SK-N-SH treated with all-trans-retinoic acid at 6 μM for 48 hours (cell line): Measurements from ENCODE around the gene POLR1D.

ENCODE experiments used
- ATAC-seq: fragments of 200-7000 bp; cut with Tn5 transposase; 3 replicates; pipeline ENCODE4 v1.9.1; 2020; ENCODE audit warnings: mild to moderate bottlenecking, moderate library complexity
- BACH2 ChIP-seq: fragments of 250-450 bp; sonication (Bioruptor Pico); IDR thresholded peaks from 2 replicates; pipeline ENCODE4 v1.9.0; 2021; ENCODE audit warnings: mild to moderate bottlenecking, borderline replicate concordance
- CREB5 ChIP-seq: fragments of 250-450 bp; sonication (Bioruptor Pico); IDR thresholded peaks from 2 replicates; pipeline ENCODE4 v1.5.1; 2020; ENCODE audit warnings: low read depth, mild to moderate bottlenecking, moderate library complexity
- CSDC2 ChIP-seq: fragments of 250-450 bp; sonication (Bioruptor Pico); IDR thresholded peaks from 2 replicates; pipeline ENCODE4 v1.5.0; 2020; ENCODE audit warnings: mild to moderate bottlenecking, moderate library complexity
- CSRNP3 ChIP-seq: fragments of 250-450 bp; sonication (Bioruptor Pico); IDR thresholded peaks from 2 replicates; pipeline ENCODE4 v1.5.1; 2021; ENCODE audit warnings: mild to moderate bottlenecking, moderate library complexity
- ESRRG ChIP-seq: fragments of 250-450 bp; sonication (Bioruptor Pico); IDR thresholded peaks from 2 replicates; pipeline ENCODE4 v1.6.1; 2021; ENCODE audit warnings: mild to moderate bottlenecking
- GLIS3 ChIP-seq: fragments of 250-450 bp; sonication (Bioruptor Pico); IDR thresholded peaks from 2 replicates; pipeline ENCODE4 v1.5.0; 2020; ENCODE audit warnings: mild to moderate bottlenecking, moderate library complexity
- ISL1 ChIP-seq: fragments of 250-450 bp; sonication (Bioruptor Pico); IDR thresholded peaks from 2 replicates; pipeline ENCODE4 v2.1.2; 2022; ENCODE audit warnings: mild to moderate bottlenecking, moderate library complexity
- OSR1 ChIP-seq: fragments of 250-450 bp; sonication (Bioruptor Pico); IDR thresholded peaks from 2 replicates; pipeline ENCODE4 v1.8.0; 2022; ENCODE audit warnings: moderate library complexity, mild to moderate bottlenecking, inconsistent platforms
- PATZ1 ChIP-seq: fragments of 250-450 bp; sonication (Bioruptor Pico); IDR thresholded peaks from 2 replicates; pipeline ENCODE4 v1.8.0; 2020; ENCODE audit warnings: mild to moderate bottlenecking, moderate library complexity, borderline replicate concordance
- POU6F1 ChIP-seq: fragments of 250-450 bp; sonication (Bioruptor Pico); IDR thresholded peaks from 2 replicates; pipeline ENCODE4 v1.8.0; 2021; ENCODE audit warnings: low read depth, mild to moderate bottlenecking, moderate library complexity, borderline replicate concordance
- PPARA ChIP-seq: fragments of 250-450 bp; sonication (Bioruptor Pico); IDR thresholded peaks from 2 replicates; pipeline ENCODE4 v1.5.0; 2020; ENCODE audit warnings: mild to moderate bottlenecking, borderline replicate concordance
- RARB ChIP-seq: fragments of 250-450 bp; sonication (Bioruptor Pico); IDR thresholded peaks from 2 replicates; pipeline ENCODE4 v1.8.0; 2021; ENCODE audit warnings: mild to moderate bottlenecking, moderate library complexity
- SNAI2 ChIP-seq: fragments of 250-450 bp; sonication (Bioruptor Pico); IDR thresholded peaks from 2 replicates; pipeline ENCODE4 v1.5.0; 2020; ENCODE audit warnings: mild to moderate bottlenecking, moderate library complexity
- TCF4 ChIP-seq: fragments of 250-450 bp; sonication (Bioruptor Pico); IDR thresholded peaks from 2 replicates; pipeline ENCODE4 v1.8.0; 2021; ENCODE audit warnings: mild to moderate bottlenecking, moderate library complexity, borderline replicate concordance
- TOX ChIP-seq: fragments of 250-450 bp; sonication (Bioruptor Pico); IDR thresholded peaks from 2 replicates; pipeline ENCODE4 v1.8.0; 2021; ENCODE audit warnings: mild to moderate bottlenecking, moderate library complexity, borderline replicate concordance
- ZC3H10 ChIP-seq: fragments of 250-450 bp; sonication (Bioruptor Pico); IDR thresholded peaks from 2 replicates; pipeline ENCODE4 v1.5.1; 2021; ENCODE audit warnings: mild to moderate bottlenecking, moderate library complexity
- ZFP3 ChIP-seq: fragments of 250-450 bp; sonication (Bioruptor Pico); IDR thresholded peaks from 2 replicates; pipeline ENCODE4 v1.5.0; 2020; ENCODE audit warnings: mild to moderate bottlenecking, moderate library complexity
- ZFP30 ChIP-seq: fragments of 450-650 bp; formaldehyde crosslinking; IDR thresholded peaks from 2 replicates; pipeline ENCODE4 v1.5.0; 2022; ENCODE audit warnings: mild to moderate bottlenecking, moderate library complexity
- ZNF565 ChIP-seq: fragments of 450-650 bp; formaldehyde crosslinking; conservative IDR thresholded peaks from 2 replicates; pipeline ENCODE4 v1.5.0; 2020; ENCODE audit warnings: low read depth, mild to moderate bottlenecking, moderate library complexity
- ZNF70 ChIP-seq: fragments of 450-650 bp; formaldehyde crosslinking; IDR thresholded peaks from 2 replicates; pipeline ENCODE4 v1.5.0; 2020; ENCODE audit warnings: mild to moderate bottlenecking, moderate library complexity
- ZNF8 ChIP-seq: fragments of 450-650 bp; formaldehyde crosslinking; IDR thresholded peaks from 2 replicates; pipeline ENCODE4 v1.5.0; 2020; ENCODE audit warnings: mild to moderate bottlenecking, moderate library complexity

Gene POLR1D

GRCh38 chr13:27650312-27650711, 28.6 kb downstream of the POLR1D start (continued):
- no peak for TF ChIP-seq POU6F1 (CRISPR knock-in tag)
- TF ChIP-seq ZNF70 (CRISPR knock-in tag), result no peak
- no peak for TF ChIP-seq ESRRG (CRISPR knock-in tag)
- no peak for TF ChIP-seq ZNF565 (CRISPR knock-in tag)
- TF ChIP-seq RARB (CRISPR knock-in tag), result no peak
- TF ChIP-seq CSRNP3 (CRISPR knock-in tag), result no peak
- TF ChIP-seq PATZ1 (CRISPR knock-in tag), result no peak
- TF ChIP-seq ZNF8 (CRISPR knock-in tag), result no peak
- no peak for TF ChIP-seq ZFP30 (CRISPR knock-in tag)
- TF ChIP-seq SNAI2 (CRISPR knock-in tag), result no peak

- no peak for ATAC-seq
- TF ChIP-seq TCF4, result no peak
- TF ChIP-seq GLIS3 (CRISPR knock-in tag), result no peak
- TF ChIP-seq ESRRG (CRISPR knock-in tag), result no peak
- no peak for TF ChIP-seq ZFP30 (CRISPR knock-in tag)
- no peak for TF ChIP-seq ZNF70 (CRISPR knock-in tag)
- TF ChIP-seq PATZ1 (CRISPR knock-in tag), result no peak
Measured at GRCh38 chr13:27654059-27654458, 32.4 kb downstream of the POLR1D start.

- no peak for ATAC-seq
- TF ChIP-seq RARB (CRISPR knock-in tag), result no peak
- TF ChIP-seq CREB5 (CRISPR knock-in tag), result no peak
- TF ChIP-seq BACH2, result no peak
- no peak for TF ChIP-seq TCF4
- no peak for TF ChIP-seq PPARA (CRISPR knock-in tag)
- TF ChIP-seq SNAI2 (CRISPR knock-in tag), result no peak
- TF ChIP-seq POU6F1 (CRISPR knock-in tag), result no peak
- no peak for TF ChIP-seq ESRRG (CRISPR knock-in tag)
- TF ChIP-seq ZC3H10 (CRISPR knock-in tag), result no peak
- no peak for TF ChIP-seq ISL1 (CRISPR knock-in tag)
- no peak for TF ChIP-seq TOX
- no peak for TF ChIP-seq ZFP30 (CRISPR knock-in tag)
- TF ChIP-seq GLIS3 (CRISPR knock-in tag), result no peak
- TF ChIP-seq OSR1 (CRISPR knock-in tag), result no peak
- no peak for TF ChIP-seq CSDC2
- no peak for TF ChIP-seq ZFP3 (CRISPR knock-in tag)
Measured at GRCh38 chr13:27654816-27655215, 33.1 kb downstream of the POLR1D start.
